HG02678 (cell line): ENCODE results near the gene MOV10L1.
"Not testable (repeated sequence)": the region's sequence is repeated elsewhere in the genome, so short reads cannot be mapped to it uniquely, and the experiment has no call there.

Source experiments
- ATAC-seq: cut with Tn5 transposase; IDR thresholded peaks from one replicate; pipeline ENCODE4 v1.9.1; 2021; ENCODE audit warnings: mild to moderate bottlenecking, moderate library complexity; ENCODE audit not compliant: unreplicated experiment

MOV10L1 gene

GRCh38 chr22:50151571-50152537, 62.0 kb downstream of the MOV10L1 start:
- ATAC-seq: no peak

- no peak for ATAC-seq
Measured at GRCh38 chr22:50153056-50153755, 63.4 kb downstream of the MOV10L1 start.

DNA sequence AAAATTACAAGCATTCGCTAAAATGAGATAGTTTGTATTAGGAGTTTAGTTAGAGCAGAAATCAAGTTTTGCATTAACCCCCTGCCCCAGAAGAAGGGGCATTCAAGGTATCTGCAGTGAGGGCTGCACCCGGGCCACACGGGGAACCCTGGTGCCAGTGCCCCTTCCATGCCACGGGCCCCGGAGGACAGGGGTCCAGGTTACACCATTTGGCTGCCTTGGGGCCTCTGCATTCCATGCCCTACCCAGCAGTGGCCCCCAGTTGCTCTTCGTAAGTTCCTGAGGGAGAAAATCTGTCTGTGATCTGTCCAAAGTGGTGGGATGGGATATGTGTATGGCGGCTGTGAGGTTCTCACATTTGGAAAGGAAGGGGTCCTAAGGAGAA, 63.9 kb downstream of the MOV10L1 start:
- no peak for ATAC-seq

DNA sequence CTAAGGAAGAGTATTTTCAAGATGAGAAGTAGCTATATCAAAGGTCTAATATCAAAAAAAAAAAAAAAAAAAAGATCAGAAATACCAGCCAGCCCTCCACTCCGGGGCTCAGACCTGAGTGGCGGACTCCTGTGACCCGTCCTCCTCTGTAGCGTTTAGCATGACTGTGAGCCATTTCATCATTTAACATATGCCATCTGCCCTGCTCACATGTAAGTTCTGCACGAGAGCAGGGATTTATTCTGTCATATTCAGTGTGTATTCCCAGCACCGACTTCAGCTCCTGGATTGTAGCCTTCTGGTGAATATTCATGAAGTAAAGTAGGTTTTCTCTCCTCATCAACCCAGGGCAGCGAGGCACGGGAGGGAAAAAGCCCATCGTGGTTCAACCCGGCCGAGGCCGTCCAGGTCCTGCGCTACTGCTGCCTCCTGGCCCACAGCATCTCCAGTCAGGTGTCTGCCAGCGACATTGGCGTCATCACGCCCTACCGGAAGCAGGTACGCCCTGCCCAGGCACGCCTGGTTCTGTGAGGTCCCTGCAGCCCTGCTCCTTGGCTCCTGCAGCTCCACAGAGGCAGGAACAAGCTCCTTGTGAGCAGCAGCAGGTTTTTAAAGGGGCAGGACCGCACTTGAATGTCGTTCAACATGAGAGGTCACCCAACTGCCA, 68.0 kb downstream of the MOV10L1 start:
- no peak for ATAC-seq

DNA sequence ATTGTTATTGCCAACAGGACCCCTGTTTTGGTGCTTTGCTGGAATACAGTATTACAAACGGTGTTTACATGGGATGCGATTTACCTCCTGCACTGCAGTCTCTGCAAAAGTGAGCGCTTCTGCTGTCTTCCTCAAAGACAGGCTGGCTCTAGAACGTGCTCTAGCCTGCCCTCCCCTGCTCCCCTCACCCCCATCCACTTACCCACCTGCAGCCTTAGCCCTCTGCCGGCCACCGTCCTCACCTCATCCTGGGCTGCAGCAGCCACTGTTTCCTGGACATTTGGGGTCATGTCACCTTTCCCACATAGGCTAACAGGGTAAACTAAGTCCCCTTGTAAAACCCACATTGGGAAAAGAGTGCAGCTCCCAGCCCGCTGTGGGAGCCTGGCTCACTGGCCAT, 71.1 kb downstream of the MOV10L1 start:
- ATAC-seq: no peak

DNA sequence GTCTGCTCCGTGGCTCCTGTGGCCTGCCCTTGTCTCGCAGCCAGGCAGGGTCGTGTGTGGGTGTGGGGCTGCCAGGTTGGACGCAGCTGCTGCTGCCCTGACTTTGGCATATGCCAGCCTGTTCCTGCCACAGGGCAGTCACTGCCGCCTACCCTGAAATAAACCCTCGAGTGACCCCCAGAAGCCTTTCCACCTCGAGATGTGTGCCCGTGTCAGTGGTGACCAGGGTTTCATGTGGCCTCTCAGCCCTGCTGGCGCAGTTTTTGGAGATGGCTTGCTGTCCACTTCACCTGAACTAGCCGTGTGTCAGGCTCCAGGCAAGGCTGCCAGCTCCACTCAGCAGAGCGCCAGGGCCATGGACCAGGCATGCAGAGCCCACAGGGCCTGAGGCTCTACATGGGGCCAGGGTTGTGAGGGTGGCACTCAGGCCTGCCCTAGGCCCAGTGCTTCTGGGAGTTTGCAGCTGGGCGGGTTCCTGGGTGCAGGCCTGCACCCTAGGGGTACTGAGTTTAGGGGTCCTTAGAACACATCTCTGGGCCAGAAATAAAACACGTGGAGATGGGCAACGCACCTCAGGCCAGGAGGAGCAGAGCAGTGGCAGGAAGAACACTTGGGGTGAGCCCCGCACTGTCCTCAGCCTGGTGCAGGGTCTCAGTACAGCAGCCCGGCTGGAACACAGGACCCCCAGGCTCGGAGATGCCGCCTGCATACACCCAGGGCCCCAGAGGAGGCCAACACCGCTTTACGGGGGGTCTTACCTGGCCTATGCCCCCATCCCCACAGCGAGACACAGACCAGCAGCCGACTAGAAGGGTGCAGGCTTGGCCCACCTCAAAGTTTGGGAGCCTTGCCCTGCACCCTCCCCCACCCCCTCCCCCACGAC, 71.9 kb downstream of the MOV10L1 start:
- no peak for ATAC-seq

- ATAC-seq: no peak
Measured at GRCh38 chr22:50162391-50162956, 72.7 kb downstream of the MOV10L1 start.

- ATAC-seq: no peak
Measured at GRCh38 chr22:50165436-50166123, 75.8 kb downstream of the MOV10L1 start.

- ATAC-seq: no peak
Measured at GRCh38 chr22:50167689-50168489, 78.1 kb downstream of the MOV10L1 start.

DNA sequence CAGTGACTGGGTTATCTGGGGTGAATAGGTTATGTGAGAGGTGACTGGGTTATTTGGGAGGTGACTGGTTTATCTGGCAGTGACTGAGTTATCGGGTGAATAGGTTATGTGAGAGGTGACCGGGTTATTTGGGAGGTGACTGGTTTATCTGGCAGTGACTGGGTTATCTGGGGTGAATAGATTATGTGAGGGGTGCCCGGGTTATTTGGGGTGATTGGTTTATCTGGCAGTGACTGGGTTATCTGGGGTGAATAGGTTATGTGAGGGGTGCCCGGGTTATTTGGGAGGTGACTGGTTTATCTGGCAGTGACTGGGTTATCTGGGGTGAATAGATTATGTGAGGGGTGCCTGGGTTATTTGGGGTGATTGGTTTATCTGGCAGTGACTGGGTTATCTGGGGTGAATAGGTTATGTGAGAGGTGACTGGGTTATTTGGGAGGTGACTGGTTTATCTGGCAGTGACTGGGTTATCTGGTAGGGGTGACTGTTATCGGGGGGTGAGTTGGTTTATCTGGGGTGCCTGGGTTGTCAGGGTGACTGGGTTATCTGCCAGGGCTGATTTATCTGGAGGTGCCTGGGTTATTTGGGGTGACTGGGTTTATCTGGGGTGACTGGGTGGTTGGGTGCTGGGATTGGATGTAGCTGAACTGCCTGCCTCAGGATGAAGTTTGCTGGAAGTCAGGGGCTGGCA, 78.8 kb downstream of the MOV10L1 start:
- not testable (repeated sequence) for ATAC-seq

DNA sequence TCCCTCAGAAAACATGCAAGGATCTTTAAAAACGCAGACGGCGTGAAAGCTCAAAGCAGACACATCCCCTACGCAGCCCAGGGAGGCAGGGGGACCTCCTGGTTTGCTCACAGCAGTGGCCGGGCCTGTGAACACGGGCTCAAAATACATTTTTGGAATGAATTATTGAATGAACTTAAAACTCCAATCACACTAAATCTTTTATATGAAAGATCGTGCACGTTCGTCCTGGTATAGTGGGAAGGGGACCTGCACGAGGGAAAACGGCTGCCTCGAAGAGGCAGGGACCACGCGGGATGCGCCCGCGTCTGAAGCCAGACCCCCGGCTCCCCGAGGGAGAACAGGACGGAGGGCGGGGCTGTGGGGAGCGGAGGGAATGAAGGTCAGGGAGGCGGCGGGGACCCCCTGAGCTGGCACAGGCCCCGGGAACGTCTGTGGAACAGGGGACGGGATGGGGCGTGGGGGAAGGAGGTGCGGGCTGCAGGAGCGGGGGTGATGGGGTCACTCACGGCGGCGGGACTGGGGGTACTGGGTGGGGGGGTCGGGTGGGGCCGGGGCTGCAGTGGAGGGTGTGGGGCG, 79.5 kb downstream of the MOV10L1 start:
- ATAC-seq: no peak

GRCh38 chr22:50169774-50170341, 80.1 kb downstream of the MOV10L1 start:
- no peak for ATAC-seq

GRCh38 chr22:50170453-50171318, 80.9 kb downstream of the MOV10L1 start, which contains the start of gene PANX2:
Gene PANX2 (plus strand): TSS chr22:50170731. CDS start chr22:50170731, 0 bp downstream.
- ATAC-seq: no peak

GRCh38 chr22:50171319-50171964, 81.6 kb downstream of the MOV10L1 start:
- no peak for ATAC-seq

- ATAC-seq: no peak
Measured at GRCh38 chr22:50171965-50172421, 82.2 kb downstream of the MOV10L1 start.
